ENCODE measurements around the gene BUD23.

The BUD23 gene

GRCh38 chr7:73678862-73679261 is 4.5 kb upstream of the BUD23 start:
- TF ChIP-seq CTCF (conservative IDR thresholded peaks at IDR 0.05; ENCODE audit: control insufficient read depth, insufficient read depth, low read depth, low read length), result no peak
- DNase-seq (ENCODE audit: low read depth), result no peak
- no peak overlapping the region for H3K4me3 ChIP-seq (ENCODE audit: control insufficient read depth, low read depth, low read length)

DNA sequence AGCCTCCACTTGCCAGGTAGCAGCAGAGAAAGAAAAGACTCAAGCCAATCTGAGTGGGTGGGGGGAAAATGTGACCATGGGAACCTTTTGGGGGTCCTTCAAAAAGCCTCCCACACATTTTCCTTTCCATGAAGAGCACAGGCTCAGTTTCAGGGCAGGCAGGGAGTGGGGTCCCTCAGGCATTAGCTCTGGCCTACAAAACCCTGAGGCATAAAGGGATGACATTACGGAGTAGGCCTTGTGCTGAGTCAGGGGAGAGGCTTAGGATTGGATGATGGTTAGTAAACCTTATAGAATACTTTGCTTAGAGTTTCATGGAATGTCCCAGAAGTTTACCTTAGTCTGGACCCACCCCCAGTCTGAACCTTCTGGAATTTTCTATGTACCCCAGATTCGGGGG is 3.7 kb upstream of the BUD23 start:
- DNase-seq (ENCODE audit: low read depth), result no peak
- TF ChIP-seq CTCF (conservative IDR thresholded peaks at IDR 0.05; ENCODE audit: control insufficient read depth, insufficient read depth, low read depth, low read length), result no peak
- H3K4me3 ChIP-seq (ENCODE audit: control insufficient read depth, low read depth, low read length), result no peak overlapping the region

DNA sequence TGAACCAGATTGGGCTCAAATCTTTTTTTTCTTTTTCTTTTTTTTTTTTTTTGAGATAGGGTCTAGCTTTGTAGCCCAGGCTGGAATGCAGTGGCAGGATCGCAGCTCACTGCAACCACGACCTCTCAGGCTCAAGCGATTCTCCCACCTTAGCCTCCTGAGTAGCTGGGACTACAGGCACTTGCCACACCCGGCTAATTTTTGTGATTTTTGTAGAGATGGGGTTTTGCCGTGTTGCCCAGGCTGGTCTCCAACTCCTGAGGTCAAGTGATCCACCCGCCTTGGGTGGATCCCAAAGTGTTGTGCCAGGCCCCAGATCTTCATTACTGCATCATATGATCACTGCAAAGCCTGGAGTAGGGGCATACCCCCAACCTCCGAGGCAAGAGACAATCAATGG is 2.9 kb upstream of the BUD23 start:
- no peak for TF ChIP-seq CTCF (conservative IDR thresholded peaks at IDR 0.05; ENCODE audit: control insufficient read depth, insufficient read depth, low read depth, low read length)
- no peak overlapping the region for H3K4me3 ChIP-seq (ENCODE audit: control insufficient read depth, low read depth, low read length)
- DNase-seq (ENCODE audit: low read depth), result no peak

- DNase-seq (ENCODE audit: low read depth), result peak; percentile 59
- no peak for TF ChIP-seq CTCF (conservative IDR thresholded peaks at IDR 0.05; ENCODE audit: control insufficient read depth, insufficient read depth, low read depth, low read length)
- no peak overlapping the region for H3K4me3 ChIP-seq (ENCODE audit: control insufficient read depth, low read depth, low read length)
These were observed 2.4 kb upstream of the BUD23 start for GRCh38 chr7:73681031-73681430.

DNA sequence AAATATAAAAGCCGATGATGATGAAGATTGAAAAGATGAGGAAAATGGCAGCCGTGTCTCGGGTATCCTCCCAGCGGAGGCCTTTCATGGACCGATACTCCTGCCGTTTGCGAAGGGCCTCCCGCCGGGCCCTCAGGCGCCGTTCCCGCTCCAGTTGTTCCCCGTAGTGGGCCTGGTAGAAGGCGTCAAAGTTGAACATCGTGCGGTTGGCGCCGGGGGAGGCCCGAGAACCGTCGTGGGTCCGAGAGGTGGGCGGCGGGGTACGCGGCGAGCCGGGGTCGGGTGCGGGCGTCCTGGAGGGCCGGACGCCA is 697 bp upstream of the BUD23 start:
- no peak for TF ChIP-seq CTCF (conservative IDR thresholded peaks at IDR 0.05; ENCODE audit: control insufficient read depth, insufficient read depth, low read depth, low read length)
- no peak for DNase-seq (ENCODE audit: low read depth)
- H3K4me3 ChIP-seq (ENCODE audit: control insufficient read depth, low read depth, low read length), result peak overlapping the region; percentile 99

GRCh38 chr7:73683788-73684693 is 644 bp downstream of the BUD23 start:
- peak; percentile 20 for DNase-seq (ENCODE audit: low read depth)
- no peak for TF ChIP-seq CTCF (conservative IDR thresholded peaks at IDR 0.05; ENCODE audit: control insufficient read depth, insufficient read depth, low read depth, low read length)
- H3K4me3 ChIP-seq (ENCODE audit: control insufficient read depth, low read depth, low read length), result peak overlapping the region; percentile 99

Data from fibroblast of mammary gland (primary cell).